Liver (tissue), 3 donors: ENCODE measurements around the gene FRMD4A.

Source experiments
- EGR1 ChIP-seq, 2 donors: IDR thresholded peaks; 2 replicates each; pipeline ENCODE4 v1.6.1; 2016 to 2018; ENCODE audit warnings: antibody characterized with exemption in 2 of 2, low read depth in 2 of 2
- REST ChIP-seq: IDR thresholded peaks from 2 replicates; pipeline ENCODE4 v1.6.1; 2016; ENCODE audit warnings: antibody characterized with exemption, mild to moderate bottlenecking
- SP1 ChIP-seq: IDR thresholded peaks from 2 replicates; pipeline ENCODE4 v1.6.1; 2018; ENCODE audit warnings: antibody characterized with exemption, mild to moderate bottlenecking
- TAF1 ChIP-seq: conservative IDR thresholded peaks from 2 replicates; pipeline ENCODE4 v1.6.1; 2016; ENCODE audit warnings: antibody characterized with exemption, mild to moderate bottlenecking
- TF ChIP-seq, protein P1 (sequence below): fragments of 150-350 bp; IDR thresholded peaks from 2 replicates; pipeline ENCODE4 v1.5.1; 2017; ENCODE audit warnings: improper control_type of control experiment, low read depth, low read length; ENCODE audit not compliant: missing input control
- TF ChIP-seq, protein P2 (sequence below): IDR thresholded peaks from 2 replicates; pipeline ENCODE4 v1.6.1; 2016; ENCODE audit warnings: antibody characterized with exemption
- donor health status: healthy.
- donor health status: healthy.

GRCh38 chr10:14378387-14378960 is 47.8 kb upstream of the FRMD4A start:
- TF ChIP-seq EGR1 (IDR thresholded peaks at IDR 0.05; ENCODE audit: low read depth in 2 of 2) (no peak), TAF1 (no peak), REST (no peak), SP1 (no peak)
- TF ChIP-seq, protein P1, sequence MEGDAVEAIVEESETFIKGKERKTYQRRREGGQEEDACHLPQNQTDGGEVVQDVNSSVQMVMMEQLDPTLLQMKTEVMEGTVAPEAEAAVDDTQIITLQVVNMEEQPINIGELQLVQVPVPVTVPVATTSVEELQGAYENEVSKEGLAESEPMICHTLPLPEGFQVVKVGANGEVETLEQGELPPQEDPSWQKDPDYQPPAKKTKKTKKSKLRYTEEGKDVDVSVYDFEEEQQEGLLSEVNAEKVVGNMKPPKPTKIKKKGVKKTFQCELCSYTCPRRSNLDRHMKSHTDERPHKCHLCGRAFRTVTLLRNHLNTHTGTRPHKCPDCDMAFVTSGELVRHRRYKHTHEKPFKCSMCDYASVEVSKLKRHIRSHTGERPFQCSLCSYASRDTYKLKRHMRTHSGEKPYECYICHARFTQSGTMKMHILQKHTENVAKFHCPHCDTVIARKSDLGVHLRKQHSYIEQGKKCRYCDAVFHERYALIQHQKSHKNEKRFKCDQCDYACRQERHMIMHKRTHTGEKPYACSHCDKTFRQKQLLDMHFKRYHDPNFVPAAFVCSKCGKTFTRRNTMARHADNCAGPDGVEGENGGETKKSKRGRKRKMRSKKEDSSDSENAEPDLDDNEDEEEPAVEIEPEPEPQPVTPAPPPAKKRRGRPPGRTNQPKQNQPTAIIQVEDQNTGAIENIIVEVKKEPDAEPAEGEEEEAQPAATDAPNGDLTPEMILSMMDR, result no peak
- TF ChIP-seq, protein P2, sequence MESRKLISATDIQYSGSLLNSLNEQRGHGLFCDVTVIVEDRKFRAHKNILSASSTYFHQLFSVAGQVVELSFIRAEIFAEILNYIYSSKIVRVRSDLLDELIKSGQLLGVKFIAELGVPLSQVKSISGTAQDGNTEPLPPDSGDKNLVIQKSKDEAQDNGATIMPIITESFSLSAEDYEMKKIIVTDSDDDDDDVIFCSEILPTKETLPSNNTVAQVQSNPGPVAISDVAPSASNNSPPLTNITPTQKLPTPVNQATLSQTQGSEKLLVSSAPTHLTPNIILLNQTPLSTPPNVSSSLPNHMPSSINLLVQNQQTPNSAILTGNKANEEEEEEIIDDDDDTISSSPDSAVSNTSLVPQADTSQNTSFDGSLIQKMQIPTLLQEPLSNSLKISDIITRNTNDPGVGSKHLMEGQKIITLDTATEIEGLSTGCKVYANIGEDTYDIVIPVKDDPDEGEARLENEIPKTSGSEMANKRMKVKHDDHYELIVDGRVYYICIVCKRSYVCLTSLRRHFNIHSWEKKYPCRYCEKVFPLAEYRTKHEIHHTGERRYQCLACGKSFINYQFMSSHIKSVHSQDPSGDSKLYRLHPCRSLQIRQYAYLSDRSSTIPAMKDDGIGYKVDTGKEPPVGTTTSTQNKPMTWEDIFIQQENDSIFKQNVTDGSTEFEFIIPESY, result no peak
